K562 (cell line): Measurements from ENCODE around the gene HSF5. TPM values are rescaled to one million over a fixed set of nuclear protein-coding genes. Genes with fewer than 3 reads are reported as not detected.

Source experiments
- ARHGAP35 ChIP-seq: fragments of 450-650 bp; IDR thresholded peaks from 2 replicates; pipeline ENCODE4 v1.6.1; 2018; ENCODE audit not compliant: partially characterized antibody
- ASH1L ChIP-seq: fragments of 450-650 bp; IDR thresholded peaks from 2 replicates; pipeline ENCODE4 v1.6.1; 2018; ENCODE audit warnings: borderline replicate concordance, mild to moderate bottlenecking, low read depth; ENCODE audit not compliant: partially characterized antibody
- BRD4 ChIP-seq: fragments of 200-600 bp; sonication (generic); IDR thresholded peaks from 2 replicates; pipeline ENCODE4 v1.6.1; 2017; ENCODE audit warnings: inconsistent platforms
- CBX5 ChIP-seq: IDR thresholded peaks from 2 replicates; pipeline ENCODE4 v1.6.1; 2014; ENCODE audit warnings: low read depth, borderline replicate concordance
- CGGBP1 ChIP-seq: fragments of 250-450 bp; sonication (Bioruptor Pico); IDR thresholded peaks from 2 replicates; pipeline ENCODE4 v1.9.0; 2021; ENCODE audit warnings: mild to moderate bottlenecking
- FOXO4 ChIP-seq: fragments of 450-650 bp; formaldehyde crosslinking; IDR thresholded peaks from 2 replicates; pipeline ENCODE4 v1.4.0; 2020; ENCODE audit warnings: mild to moderate bottlenecking, moderate library complexity
- HDAC2 ChIP-seq: fragments of 450-650 bp; IDR thresholded peaks from 2 replicates; pipeline ENCODE4 v1.6.1; 2016; ENCODE audit warnings: mild to moderate bottlenecking
- HEY1 ChIP-seq: fragments of 250-450 bp; sonication (Bioruptor Pico); IDR thresholded peaks from 2 replicates; pipeline ENCODE4 v1.5.0; 2020; ENCODE audit warnings: mild to moderate bottlenecking, moderate library complexity, borderline replicate concordance
- HLTF ChIP-seq: fragments of 450-650 bp; IDR thresholded peaks from 2 replicates; pipeline ENCODE4 v1.6.1; 2016
- KAT7 ChIP-seq: sonication (generic); formaldehyde crosslinking; IDR thresholded peaks from 2 replicates; pipeline ENCODE4 v1.8.0; 2022; ENCODE audit warnings: missing genetic modification reagents, mild to moderate bottlenecking, borderline replicate concordance
- MYC ChIP-seq, 2 experiments: fragments of 250-450 bp in 1 of 2; sonication (Bioruptor Pico) in 1 of 2; IDR thresholded peaks; 2 replicates each; pipeline versions ENCODE4 v1.5.1 to v1.6.1; 2012 to 2021; ENCODE audit warnings: low read depth in 2 of 2, borderline replicate concordance in 1 of 2, improper control_type of control experiment in 1 of 2, low read length in 1 of 2, mild to moderate bottlenecking in 1 of 2, moderate library complexity in 1 of 2
- NFRKB ChIP-seq: fragments of 450-650 bp; IDR thresholded peaks from 2 replicates; pipeline ENCODE4 v1.6.1; 2016; ENCODE audit warnings: low read depth
- PURB ChIP-seq: sonication (generic); formaldehyde crosslinking; IDR thresholded peaks from 2 replicates; pipeline ENCODE4 v1.9.0; 2021; ENCODE audit warnings: low read depth, mild to moderate bottlenecking, missing genetic modification reagents
- SAFB ChIP-seq: fragments of 200-400 bp; formaldehyde crosslinking; IDR thresholded peaks from 2 replicates; pipeline ENCODE4 v1.6.1; 2017; ENCODE audit warnings: low read depth, low read length, borderline replicate concordance
- THAP12 ChIP-seq: fragments of 250-450 bp; sonication (Bioruptor Pico); IDR thresholded peaks from 2 replicates; pipeline ENCODE4 v1.9.0; 2021; ENCODE audit warnings: mild to moderate bottlenecking, inconsistent platforms
- YY1 ChIP-seq, 3 experiments: IDR thresholded peaks; 2 replicates each; pipeline ENCODE4 v1.6.1; 2011; ENCODE audit warnings: low read length in 2 of 3, mild to moderate bottlenecking in 2 of 3, moderate library complexity in 2 of 3, borderline replicate concordance in 1 of 3, control low read depth in 1 of 3, low read depth in 1 of 3; ENCODE audit not compliant: insufficient read depth in 3 of 3, insufficient replicate concordance in 2 of 3, control insufficient read depth in 1 of 3, insufficient read length in 1 of 3; ENCODE audit errors: extremely low read depth in 1 of 3
- ZBTB1 ChIP-seq: sonication (generic); formaldehyde crosslinking; IDR thresholded peaks from 2 replicates; pipeline ENCODE4 v1.8.1; 2023; ENCODE audit warnings: missing genetic modification reagents, low read depth, mild to moderate bottlenecking, borderline replicate concordance
- ZFP1 ChIP-seq: fragments of 450-650 bp; formaldehyde crosslinking; IDR thresholded peaks from 2 replicates; pipeline ENCODE4 v1.4.0; 2020; ENCODE audit warnings: mild to moderate bottlenecking, mixed read lengths
- ZHX1 ChIP-seq: fragments of 150-350 bp; conservative IDR thresholded peaks from 2 replicates; pipeline ENCODE4 v1.6.1; 2014; ENCODE audit warnings: low read length
- ZNF175 ChIP-seq: fragments of 200-800 bp; sonication (Bioruptor generic); IDR thresholded peaks from 2 replicates; pipeline ENCODE4 v1.6.1; 2016; ENCODE audit warnings: low read depth, mild to moderate bottlenecking, missing genetic modification characterization, missing compliant biosample characterization
- polyA plus RNA-seq, 8 experiments: library from polyadenylated mRNA; depleted of rRNA in 4 of 8; stranded (reverse) in 5 of 8; unstranded in 3 of 8; fragments of >200 nt; fragmentation: Nextera tagmentation in 2 of 8; fragmentation: Illumina TruSeq in 1 of 8; extraction: Ambion mirVana in 2 of 8; extraction: Trizol in 1 of 8; gene quantifications; 2 replicates each; pipeline versions ENCODE4 v1.2.1 to v1.2.3, GENCODE V29; 2011 to 2014; ENCODE audit warnings: inconsistent platforms in 1 of 8, missing spikeins in 1 of 8
- total RNA-seq, 7 experiments: library from RNA; depleted of rRNA in 6 of 7; stranded (reverse); fragments of >200 nt in 6 of 7; fragmentation: Illumina TruSeq in 2 of 7; extraction: Trizol in 2 of 7; gene quantifications; 2 replicates each; pipeline versions ENCODE4 v1.2.1 to v1.2.3, GENCODE V29; 2011 to 2021; ENCODE audit warnings: low replicate concordance in 1 of 7

Gene HSF5
- total and polyA plus RNA-seq, 9 of the 15 experiments (the other 6 are each of a cell fraction or from before 2014, with no cell fraction given): 0.04 TPM; not detected in 8

- no peak for TF ChIP-seq SAFB
- TF ChIP-seq MYC (IDR thresholded peaks at IDR 0.05; ENCODE audit: low read depth, low read length): peak; percentile 47; the same call in 1 of the 2 replicates
- no peak for TF ChIP-seq MYC (CRISPR knock-in tag; IDR thresholded peaks at IDR 0.05; ENCODE audit: borderline replicate concordance, low read depth)
- TF ChIP-seq PURB (CRISPR knock-in tag): no peak
- no peak for TF ChIP-seq BRD4
- peak in 1 of 3 experiments; percentile 79 for TF ChIP-seq YY1 (IDR thresholded peaks at IDR 0.05; ENCODE audit: borderline replicate concordance in 1 of 3, control insufficient read depth in 1 of 3, extremely low read depth in 1 of 3, insufficient read depth in 3 of 3, insufficient read length in 1 of 3, insufficient replicate concordance in 2 of 3, low read depth in 1 of 3, low read length in 2 of 3)
- TF ChIP-seq ZHX1: no peak
- TF ChIP-seq HLTF: no peak
- TF ChIP-seq CGGBP1 (CRISPR knock-in tag): no peak
- no peak for TF ChIP-seq ASH1L
- TF ChIP-seq KAT7 (CRISPR knock-in tag): no peak; the same call in 1 of the 2 replicates
- peak; percentile 59; the same call in 1 of the 2 replicates for TF ChIP-seq ZNF175 (CRISPR knock-in tag)
- TF ChIP-seq THAP12 (CRISPR knock-in tag): no peak
- no peak for TF ChIP-seq ARHGAP35
- no peak for TF ChIP-seq ZBTB1 (CRISPR knock-in tag)
- no peak for TF ChIP-seq CBX5
- no peak for TF ChIP-seq HEY1 (CRISPR knock-in tag)
- TF ChIP-seq ZFP1 (CRISPR knock-in tag): no peak
- TF ChIP-seq FOXO4 (CRISPR knock-in tag): no peak
- TF ChIP-seq NFRKB: no peak
- peak; percentile 98 for TF ChIP-seq HDAC2
Observed at GRCh38 chr17:58492238-58493121, 4.3 kb upstream of the HSF5 start (continued).
